ENCODE measurements around the gene HDAC5. TPM values are rescaled to one million over a fixed set of nuclear protein-coding genes. Genes with fewer than 3 reads are reported as not detected.
"Not testable (repeated sequence)": the region's sequence is repeated elsewhere in the genome, so short reads cannot be mapped to it uniquely, and the experiment has no call there.

The HDAC5 gene
- total and polyA plus RNA-seq, 2 donors, result 17.0 to 34.4 TPM

DNA sequence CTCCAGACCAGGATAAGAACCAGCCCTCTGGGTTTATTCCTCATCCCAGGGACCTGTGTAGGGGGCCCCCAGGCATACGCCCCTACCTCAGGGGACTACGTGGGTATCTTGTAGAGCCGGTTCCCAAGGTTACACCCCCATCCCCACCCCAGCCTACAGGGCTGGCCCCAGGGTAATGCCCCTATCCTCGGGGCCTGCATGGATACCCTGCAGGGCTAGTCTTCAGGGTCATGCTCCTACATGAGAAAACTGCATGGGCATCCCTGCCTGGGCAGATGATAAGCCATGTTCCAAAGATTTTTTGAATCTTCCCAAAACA lies 14.2 kb downstream of the HDAC5 start:
- Histone ChIP-seq H3K27ac (ENCODE audit: low read depth in 1 of 2, low read length in 1 of 2) (no peak overlapping the region), H3K4me1 (ENCODE audit: control insufficient read depth in 2 of 2, insufficient read depth in 2 of 2, low read length in 2 of 2) (peaks cover 19 to 66% of the 10 kb centered on the region in 2 donors), H3K9me3 (ENCODE audit: control insufficient read depth in 2 of 2, insufficient read depth in 1 of 2, low read length in 1 of 2) (no peaks in the 10 kb centered on the region), H3K4me3 (ENCODE audit: low read length in 2 of 2) (no peak overlapping the region), H3K27me3 (ENCODE audit: control insufficient read depth in 2 of 2, insufficient read depth in 1 of 2, low read length in 1 of 2) (no peaks in the 10 kb centered on the region), H3K36me3 (ENCODE audit: control insufficient read depth in 2 of 2, insufficient read depth in 2 of 2, low read length in 1 of 2) (peaks cover 0 to 4% of the 10 kb centered on the region in 2 donors)
- 83% methylated on average over 4 of the region's 4 CpGs for WGBS
- DNase-seq (ENCODE audit: low read depth in 6 of 9, low spot score in 9 of 9), result no peak

DNA sequence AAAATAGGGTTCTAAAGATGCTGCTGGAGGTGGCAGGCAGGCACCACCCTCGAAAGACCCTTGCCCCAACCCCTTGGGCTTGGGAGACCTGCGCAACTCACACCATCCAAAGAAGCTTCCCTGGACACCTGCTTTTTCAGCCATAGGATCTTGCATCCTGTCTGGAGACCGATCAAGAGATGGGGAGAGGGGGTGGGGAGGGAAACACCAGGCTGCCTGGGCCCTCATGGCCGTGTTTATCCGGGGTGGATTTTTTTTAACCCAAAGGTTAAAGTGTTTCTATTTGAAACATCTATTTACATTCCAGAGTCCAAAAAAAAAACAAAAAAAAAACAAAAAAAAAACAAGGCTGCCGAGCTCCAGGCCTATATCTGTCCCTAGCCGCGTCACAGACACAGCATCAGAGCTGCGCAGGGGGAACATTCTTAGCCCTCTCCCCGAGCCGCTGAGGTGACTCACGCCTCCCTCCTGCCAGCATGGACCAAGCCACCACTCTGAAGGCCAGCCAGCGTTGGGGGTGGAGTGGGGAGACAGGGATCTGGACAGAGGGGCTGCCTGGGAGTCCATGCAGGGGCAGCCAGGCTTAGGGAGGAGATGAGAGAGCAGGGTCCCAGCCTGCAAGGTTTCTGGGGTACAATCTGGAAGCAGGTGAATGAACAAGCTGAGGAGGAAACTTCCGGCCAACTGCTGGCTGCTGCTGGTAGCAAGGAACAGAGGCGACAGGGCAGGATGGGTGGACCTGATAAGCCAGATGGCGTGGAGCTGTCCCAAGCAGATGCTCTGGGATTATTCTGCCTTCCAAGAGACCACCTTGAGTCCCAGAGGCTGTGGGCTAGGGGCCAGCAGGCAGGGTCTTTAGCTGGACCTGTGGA lies 14.8 kb downstream of the HDAC5 start:
- H3K27ac ChIP-seq (ENCODE audit: low read depth in 1 of 2, low read length in 1 of 2), result no peak overlapping the region
- H3K36me3 ChIP-seq (ENCODE audit: control insufficient read depth in 2 of 2, insufficient read depth in 2 of 2, low read length in 1 of 2), result no peaks in the 10 kb centered on the region
- no peak for DNase-seq (ENCODE audit: low read depth in 6 of 9, low spot score in 9 of 9)
- H3K27me3 ChIP-seq (ENCODE audit: control insufficient read depth in 2 of 2, insufficient read depth in 1 of 2, low read length in 1 of 2), result no peaks in the 10 kb centered on the region
- whole genome bisulfite sequencing, result 95% methylated on average over 16 of the region's 16 CpGs
- no peaks in the 10 kb centered on the region for H3K9me3 ChIP-seq (ENCODE audit: control insufficient read depth in 2 of 2, insufficient read depth in 1 of 2, low read length in 1 of 2)
- no peak overlapping the region for H3K4me3 ChIP-seq (ENCODE audit: low read length in 2 of 2)
- H3K4me1 ChIP-seq (ENCODE audit: control insufficient read depth in 2 of 2, insufficient read depth in 2 of 2, low read length in 2 of 2), result peaks cover 19 to 66% of the 10 kb centered on the region in 2 donors

- H3K4me1 ChIP-seq (ENCODE audit: control insufficient read depth in 2 of 2, insufficient read depth in 2 of 2, low read length in 2 of 2), result peaks cover 14 to 53% of the 10 kb centered on the region in 2 donors
- 98% methylated on average over 4 of the region's 4 CpGs for WGBS
- H3K4me3 ChIP-seq (ENCODE audit: low read length in 2 of 2), result no peak overlapping the region
- no peaks in the 10 kb centered on the region for H3K9me3 ChIP-seq (ENCODE audit: control insufficient read depth in 2 of 2, insufficient read depth in 1 of 2, low read length in 1 of 2)
- H3K27ac ChIP-seq (ENCODE audit: low read depth in 1 of 2, low read length in 1 of 2), result no peak overlapping the region
- no peak for DNase-seq (ENCODE audit: low read depth in 6 of 9, low spot score in 9 of 9)
- H3K27me3 ChIP-seq (ENCODE audit: control insufficient read depth in 2 of 2, insufficient read depth in 1 of 2, low read length in 1 of 2), result no peaks in the 10 kb centered on the region
- H3K36me3 ChIP-seq (ENCODE audit: control insufficient read depth in 2 of 2, insufficient read depth in 2 of 2, low read length in 1 of 2), result no peaks in the 10 kb centered on the region
These were observed 16.6 kb downstream of the HDAC5 start for GRCh38 chr17:44106801-44107200.

DNA sequence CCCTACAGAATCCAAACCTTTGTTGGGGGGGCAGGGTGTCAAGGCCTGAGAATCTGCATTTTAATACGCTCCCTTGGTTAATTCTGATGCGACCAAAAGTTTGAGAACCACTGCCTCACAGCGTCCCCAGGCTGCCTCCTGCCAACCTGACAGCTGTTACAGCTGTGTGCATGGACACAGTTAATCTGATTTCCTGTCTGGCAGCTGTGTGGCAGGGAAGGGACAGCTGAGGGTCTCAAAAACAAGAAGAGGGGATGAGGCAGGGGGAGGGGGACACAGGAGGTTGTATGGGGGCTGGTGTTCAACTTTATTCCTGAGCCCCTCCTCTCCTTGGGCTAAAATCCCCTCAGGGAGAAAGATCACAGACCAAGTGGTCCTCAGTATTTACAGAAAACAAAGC lies 17.5 kb downstream of the HDAC5 start:
- Histone ChIP-seq H3K9me3 (ENCODE audit: control insufficient read depth in 2 of 2, insufficient read depth in 1 of 2, low read length in 1 of 2) (no peaks in the 10 kb centered on the region), H3K27me3 (ENCODE audit: control insufficient read depth in 2 of 2, insufficient read depth in 1 of 2, low read length in 1 of 2) (no peaks in the 10 kb centered on the region), H3K4me3 (ENCODE audit: low read length in 2 of 2) (no peak overlapping the region), H3K36me3 (ENCODE audit: control insufficient read depth in 2 of 2, insufficient read depth in 2 of 2, low read length in 1 of 2) (no peaks in the 10 kb centered on the region), H3K27ac (ENCODE audit: low read depth in 1 of 2, low read length in 1 of 2) (no peak overlapping the region), H3K4me1 (ENCODE audit: control insufficient read depth in 2 of 2, insufficient read depth in 2 of 2, low read length in 2 of 2) (peaks cover 5 to 44% of the 10 kb centered on the region in 2 donors)
- peak in 1 of 9 donors; percentile 32 for DNase-seq (ENCODE audit: low read depth in 6 of 9, low spot score in 9 of 9)
- WGBS, result 45% methylated on average over 3 of the region's 3 CpGs

GRCh38 chr17:44105483-44105882 lies 18.0 kb downstream of the HDAC5 start:
- 85% methylated on average over 3 of the region's 3 CpGs for WGBS
- DNase-seq (ENCODE audit: low read depth in 6 of 9, low spot score in 9 of 9), result no peak
- Histone ChIP-seq H3K27me3 (ENCODE audit: control insufficient read depth in 2 of 2, insufficient read depth in 1 of 2, low read length in 1 of 2) (no peaks in the 10 kb centered on the region), H3K27ac (ENCODE audit: low read depth in 1 of 2, low read length in 1 of 2) (no peak overlapping the region), H3K9me3 (ENCODE audit: control insufficient read depth in 2 of 2, insufficient read depth in 1 of 2, low read length in 1 of 2) (no peaks in the 10 kb centered on the region), H3K4me1 (ENCODE audit: control insufficient read depth in 2 of 2, insufficient read depth in 2 of 2, low read length in 2 of 2) (peaks cover under 1 to 39% of the 10 kb centered on the region in 2 donors), H3K4me3 (ENCODE audit: low read length in 2 of 2) (no peak overlapping the region), H3K36me3 (ENCODE audit: control insufficient read depth in 2 of 2, insufficient read depth in 2 of 2, low read length in 1 of 2) (no peaks in the 10 kb centered on the region)

- Histone ChIP-seq H3K4me1 (ENCODE audit: control insufficient read depth in 2 of 2, insufficient read depth in 2 of 2, low read length in 2 of 2) (peaks cover 0 to 18% of the 10 kb centered on the region in 2 donors), H3K27ac (ENCODE audit: low read depth in 1 of 2, low read length in 1 of 2) (no peak overlapping the region)
- no peak for DNase-seq (ENCODE audit: low read depth in 6 of 9, low spot score in 9 of 9)
These were observed 20.4 kb downstream of the HDAC5 start for GRCh38 chr17:44102849-44103622.

DNA sequence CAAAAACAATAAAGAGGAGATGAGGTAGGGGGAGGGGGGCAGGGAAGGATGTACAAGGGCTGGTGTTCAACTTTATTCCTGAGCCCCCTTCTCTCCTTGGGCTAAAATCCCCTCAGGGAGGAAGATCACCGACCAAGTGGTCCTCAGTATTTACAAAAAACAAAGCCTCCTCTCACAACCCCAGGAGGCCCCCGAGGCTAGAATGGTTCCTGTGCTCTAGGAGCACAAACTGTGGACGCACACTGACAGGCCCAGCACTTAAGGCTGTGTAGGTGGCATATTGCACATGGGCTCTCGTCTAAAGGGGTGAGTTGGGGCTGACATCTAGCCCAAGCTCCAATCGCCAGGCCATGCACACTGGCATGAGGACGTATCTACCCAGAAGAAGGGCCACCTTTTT lies 21.6 kb downstream of the HDAC5 start:
- not testable (repeated sequence) for DNase-seq (ENCODE audit: low read depth in 6 of 9, low spot score in 9 of 9); H3K27ac ChIP-seq (ENCODE audit: low read depth in 1 of 2, low read length in 1 of 2); H3K27me3 ChIP-seq (ENCODE audit: control insufficient read depth in 2 of 2, insufficient read depth in 1 of 2, low read length in 1 of 2); H3K9me3 ChIP-seq (ENCODE audit: control insufficient read depth in 2 of 2, insufficient read depth in 1 of 2, low read length in 1 of 2); H3K4me3 ChIP-seq (ENCODE audit: low read length in 2 of 2); H3K36me3 ChIP-seq (ENCODE audit: control insufficient read depth in 2 of 2, insufficient read depth in 2 of 2, low read length in 1 of 2)
- peaks cover 0 to 29% of the 10 kb centered on the region in 2 donors for H3K4me1 ChIP-seq (ENCODE audit: control insufficient read depth in 2 of 2, insufficient read depth in 2 of 2, low read length in 2 of 2)
- 98% methylated on average over 6 of the region's 6 CpGs for WGBS

More at GRCh38 chr17:44102849-44103622, 20.4 kb downstream of the HDAC5 start:
- 96% methylated on average over 16 of the region's 16 CpGs for WGBS
- no peaks in the 10 kb centered on the region for H3K9me3 ChIP-seq (ENCODE audit: control insufficient read depth in 2 of 2, insufficient read depth in 1 of 2, low read length in 1 of 2)
- H3K27me3 ChIP-seq (ENCODE audit: control insufficient read depth in 2 of 2, insufficient read depth in 1 of 2, low read length in 1 of 2), result no peaks in the 10 kb centered on the region
- no peak overlapping the region for H3K4me3 ChIP-seq (ENCODE audit: low read length in 2 of 2)
- H3K36me3 ChIP-seq (ENCODE audit: control insufficient read depth in 2 of 2, insufficient read depth in 2 of 2, low read length in 1 of 2), result peaks cover 0 to 4% of the 10 kb centered on the region in 2 donors

DNA sequence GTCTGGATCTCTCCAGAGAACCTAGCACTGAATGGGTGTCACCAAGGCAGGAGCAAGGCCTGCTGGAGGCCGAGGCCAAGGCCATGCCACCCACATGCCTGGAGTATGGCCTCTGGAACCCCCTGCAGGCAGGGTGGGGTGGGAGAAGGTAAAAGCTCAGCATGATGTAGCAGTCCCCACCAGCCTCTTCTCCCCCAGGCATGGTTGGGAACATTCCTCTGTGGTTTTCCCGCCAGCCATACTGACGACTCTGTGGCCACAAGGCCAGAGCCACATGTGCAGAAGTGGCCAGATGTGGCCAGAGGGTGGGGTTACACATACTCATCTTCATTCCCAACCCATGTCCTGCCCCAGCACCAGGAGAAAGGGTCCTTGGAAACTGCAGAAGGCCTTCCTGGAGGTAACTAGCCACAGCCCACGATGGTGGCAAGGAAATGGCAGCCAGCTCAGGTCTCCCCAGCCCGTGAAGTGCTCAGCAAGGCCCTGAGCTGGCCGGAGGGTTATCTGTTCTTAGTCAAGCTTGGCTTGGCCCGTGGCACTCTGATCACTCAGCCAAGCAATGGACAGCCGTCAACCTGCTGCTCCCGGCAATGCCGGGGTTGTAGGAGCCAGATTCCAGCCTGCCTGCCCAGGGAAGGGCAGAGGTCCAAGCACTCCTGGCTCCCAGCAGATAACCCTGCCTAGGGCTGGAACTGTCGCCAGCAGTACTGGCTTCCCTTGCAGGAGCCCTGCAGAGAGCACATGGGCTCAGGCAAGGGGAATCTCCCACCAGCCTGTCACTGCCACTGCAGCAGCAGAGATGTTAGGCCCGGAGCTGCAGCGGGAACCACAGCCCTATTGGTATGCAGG lies 26.1 kb downstream of the HDAC5 start:
- no peaks in the 10 kb centered on the region for H3K9me3 ChIP-seq (ENCODE audit: control insufficient read depth in 2 of 2, insufficient read depth in 1 of 2, low read length in 1 of 2)
- no peak overlapping the region for H3K4me3 ChIP-seq (ENCODE audit: low read length in 2 of 2)
- DNase-seq (ENCODE audit: low read depth in 6 of 9, low spot score in 9 of 9), result no peak
- H3K36me3 ChIP-seq (ENCODE audit: control insufficient read depth in 2 of 2, insufficient read depth in 2 of 2, low read length in 1 of 2), result peaks cover 4 to 18% of the 10 kb centered on the region in 2 donors
- peak overlapping the region in 1 of 2 donors; percentile 32 for H3K27ac ChIP-seq (ENCODE audit: low read depth in 1 of 2, low read length in 1 of 2)
- peaks cover 10 to 28% of the 10 kb centered on the region in 2 donors for H3K4me1 ChIP-seq (ENCODE audit: control insufficient read depth in 2 of 2, insufficient read depth in 2 of 2, low read length in 2 of 2)
- 75% methylated on average over 13 of the region's 13 CpGs for WGBS
- no peaks in the 10 kb centered on the region for H3K27me3 ChIP-seq (ENCODE audit: control insufficient read depth in 2 of 2, insufficient read depth in 1 of 2, low read length in 1 of 2)
